ENCODE measurements around the gene TANC1.

The TANC1 gene

DNA sequence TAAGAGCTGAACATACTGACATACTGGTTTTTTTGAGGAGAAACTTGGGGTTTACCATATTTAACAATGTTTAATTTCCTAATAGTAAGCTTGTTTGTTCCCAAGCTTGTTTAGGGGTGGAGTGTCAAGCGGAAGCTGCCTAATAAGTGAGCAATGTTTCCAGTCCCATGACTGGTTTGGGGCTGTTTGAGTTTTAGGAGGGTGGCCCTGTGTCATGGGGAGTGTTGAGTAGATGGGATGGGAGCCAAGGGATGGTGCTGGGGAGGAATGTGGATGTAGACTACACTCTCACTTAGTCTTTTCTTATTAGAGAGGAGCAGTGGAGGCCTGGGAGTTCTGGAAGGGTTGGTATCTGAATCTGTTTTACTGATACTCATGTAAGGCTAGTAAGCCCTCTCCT is 128.5 kb downstream of the TANC1 start:
- FAIRE-seq (no peak), DNase-seq (ENCODE audit: insufficient read length, low spot score) (no peak)
- TF ChIP-seq, protein P1, sequence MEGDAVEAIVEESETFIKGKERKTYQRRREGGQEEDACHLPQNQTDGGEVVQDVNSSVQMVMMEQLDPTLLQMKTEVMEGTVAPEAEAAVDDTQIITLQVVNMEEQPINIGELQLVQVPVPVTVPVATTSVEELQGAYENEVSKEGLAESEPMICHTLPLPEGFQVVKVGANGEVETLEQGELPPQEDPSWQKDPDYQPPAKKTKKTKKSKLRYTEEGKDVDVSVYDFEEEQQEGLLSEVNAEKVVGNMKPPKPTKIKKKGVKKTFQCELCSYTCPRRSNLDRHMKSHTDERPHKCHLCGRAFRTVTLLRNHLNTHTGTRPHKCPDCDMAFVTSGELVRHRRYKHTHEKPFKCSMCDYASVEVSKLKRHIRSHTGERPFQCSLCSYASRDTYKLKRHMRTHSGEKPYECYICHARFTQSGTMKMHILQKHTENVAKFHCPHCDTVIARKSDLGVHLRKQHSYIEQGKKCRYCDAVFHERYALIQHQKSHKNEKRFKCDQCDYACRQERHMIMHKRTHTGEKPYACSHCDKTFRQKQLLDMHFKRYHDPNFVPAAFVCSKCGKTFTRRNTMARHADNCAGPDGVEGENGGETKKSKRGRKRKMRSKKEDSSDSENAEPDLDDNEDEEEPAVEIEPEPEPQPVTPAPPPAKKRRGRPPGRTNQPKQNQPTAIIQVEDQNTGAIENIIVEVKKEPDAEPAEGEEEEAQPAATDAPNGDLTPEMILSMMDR (IDR thresholded peaks at IDR 0.05; ENCODE audit: insufficient read depth, missing control alignments) = no peak

DNA sequence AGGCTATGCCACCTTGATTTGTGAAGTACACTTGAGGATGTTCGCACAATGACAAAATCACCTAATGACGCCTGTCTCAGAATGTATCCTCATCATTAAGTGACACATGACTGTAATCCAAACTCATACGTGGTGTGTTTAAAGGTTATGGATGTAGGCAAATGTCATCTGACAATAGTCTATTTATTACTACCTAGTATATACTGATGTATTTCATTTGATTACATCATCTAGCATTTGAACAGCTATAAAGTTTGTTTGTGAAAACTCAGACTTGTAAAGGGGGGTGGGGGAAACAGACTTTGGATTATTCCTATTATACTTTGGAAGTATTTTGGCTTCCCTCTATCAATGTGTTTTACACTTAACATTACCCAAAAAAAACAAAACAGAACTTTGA is 129.9 kb downstream of the TANC1 start:
- DNase-seq (ENCODE audit: insufficient read length, low spot score) (no peak), FAIRE-seq (no peak)
- TF ChIP-seq, protein P1 (IDR thresholded peaks at IDR 0.05; ENCODE audit: insufficient read depth, missing control alignments) = no peak

- FAIRE-seq = no peak
- DNase-seq (ENCODE audit: insufficient read length, low spot score) = no peak
- TF ChIP-seq, protein P1 (IDR thresholded peaks at IDR 0.05; ENCODE audit: insufficient read depth, missing control alignments) = no peak
These were observed 130.5 kb downstream of the TANC1 start for GRCh38 chr2:159098921-159099411.

- DNase-seq (ENCODE audit: insufficient read length, low spot score) = no peak
- no peak for FAIRE-seq
- TF ChIP-seq, protein P1 (IDR thresholded peaks at IDR 0.05; ENCODE audit: insufficient read depth, missing control alignments) = no peak
These were observed 133.5 kb downstream of the TANC1 start for GRCh38 chr2:159101755-159102489.

GRCh38 chr2:159103411-159103810 is 135.0 kb downstream of the TANC1 start:
- FAIRE-seq (no peak), DNase-seq (ENCODE audit: insufficient read length, low spot score) (no peak)
- TF ChIP-seq, protein P1 (IDR thresholded peaks at IDR 0.05; ENCODE audit: insufficient read depth, missing control alignments) = no peak

DNA sequence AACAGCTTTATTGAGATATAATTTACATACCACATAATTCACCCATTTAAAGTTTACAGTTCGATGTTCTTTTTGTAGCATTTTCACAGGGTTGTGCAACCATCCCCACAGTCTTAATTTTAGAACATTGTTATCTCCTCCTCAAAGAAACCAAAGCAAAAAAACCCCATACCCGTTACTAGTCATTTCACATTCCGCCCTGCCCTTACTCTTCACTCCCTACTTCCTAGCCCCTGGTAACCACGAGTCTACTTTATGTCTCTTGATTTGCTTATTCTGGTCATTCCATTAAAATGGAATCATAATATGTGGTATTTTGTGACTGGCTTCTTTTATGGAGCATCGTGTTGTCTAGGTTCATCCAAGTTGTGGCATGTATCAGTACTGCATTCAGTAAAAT is 137.7 kb downstream of the TANC1 start:
- TF ChIP-seq, protein P1 (IDR thresholded peaks at IDR 0.05; ENCODE audit: insufficient read depth, missing control alignments) = no peak
- FAIRE-seq (no peak), DNase-seq (ENCODE audit: insufficient read length, low spot score) (no peak)

GRCh38 chr2:159108181-159108893 is 139.9 kb downstream of the TANC1 start:
- no peak for DNase-seq (ENCODE audit: insufficient read length, low spot score)
- no peak for FAIRE-seq
- TF ChIP-seq, protein P1 (IDR thresholded peaks at IDR 0.05; ENCODE audit: insufficient read depth, missing control alignments) = no peak
